HG03571 (cell line): ENCODE data around the gene CMPK1.

Experiments used
- ATAC-seq: cut with Tn5 transposase; IDR thresholded peaks from one replicate; pipeline ENCODE4 v1.9.1; 2021; ENCODE audit not compliant: unreplicated experiment

The CMPK1 gene

DNA sequence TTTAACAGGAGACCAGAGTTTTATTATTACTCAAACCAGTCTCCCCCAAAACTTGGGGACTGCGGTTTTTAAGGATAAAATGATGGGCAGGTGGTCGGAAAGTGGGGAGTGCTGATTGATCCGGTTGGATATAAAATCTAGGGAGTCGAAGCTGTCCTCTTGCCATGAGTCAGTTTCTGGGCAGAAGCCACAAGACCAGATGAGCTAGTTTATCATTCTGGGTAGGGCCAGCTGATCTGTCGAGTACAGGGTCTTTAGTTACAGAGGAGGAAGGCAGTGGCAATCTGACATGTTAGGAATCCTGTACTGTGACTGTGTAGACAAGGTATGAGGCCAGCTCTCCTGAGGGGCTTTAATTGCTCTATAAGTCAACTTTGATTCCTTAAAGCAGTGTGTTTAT, 59.6 kb downstream of the CMPK1 start:
- no peak for ATAC-seq

GRCh38 chr1:47395433-47395832, 61.8 kb downstream of the CMPK1 start:
- no peak for ATAC-seq

DNA sequence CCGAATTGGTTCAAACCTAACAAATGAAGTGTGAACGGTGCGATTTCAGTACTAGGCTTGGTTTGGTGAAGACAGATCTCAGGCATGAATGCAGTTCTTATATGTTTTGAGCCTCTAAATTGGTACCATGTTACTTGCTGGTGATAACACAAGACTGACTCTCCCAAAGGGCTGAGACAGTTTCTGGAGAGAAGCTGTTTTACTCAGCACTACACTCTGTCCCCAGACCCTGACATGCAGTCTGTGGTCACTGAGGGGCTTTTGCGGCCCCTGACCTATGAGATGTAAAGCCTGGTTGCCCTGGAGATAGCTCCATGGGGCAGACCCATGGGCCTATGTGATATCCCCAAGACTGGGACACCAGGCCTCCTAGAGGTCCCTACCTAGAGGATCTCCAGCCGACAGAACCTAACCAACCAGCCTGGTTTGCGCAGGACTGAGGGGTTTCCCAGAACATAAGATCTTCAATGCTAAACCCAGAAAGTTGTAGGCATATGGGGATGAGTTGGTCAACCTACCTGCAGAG, 63.1 kb downstream of the CMPK1 start:
- no peak for ATAC-seq

DNA sequence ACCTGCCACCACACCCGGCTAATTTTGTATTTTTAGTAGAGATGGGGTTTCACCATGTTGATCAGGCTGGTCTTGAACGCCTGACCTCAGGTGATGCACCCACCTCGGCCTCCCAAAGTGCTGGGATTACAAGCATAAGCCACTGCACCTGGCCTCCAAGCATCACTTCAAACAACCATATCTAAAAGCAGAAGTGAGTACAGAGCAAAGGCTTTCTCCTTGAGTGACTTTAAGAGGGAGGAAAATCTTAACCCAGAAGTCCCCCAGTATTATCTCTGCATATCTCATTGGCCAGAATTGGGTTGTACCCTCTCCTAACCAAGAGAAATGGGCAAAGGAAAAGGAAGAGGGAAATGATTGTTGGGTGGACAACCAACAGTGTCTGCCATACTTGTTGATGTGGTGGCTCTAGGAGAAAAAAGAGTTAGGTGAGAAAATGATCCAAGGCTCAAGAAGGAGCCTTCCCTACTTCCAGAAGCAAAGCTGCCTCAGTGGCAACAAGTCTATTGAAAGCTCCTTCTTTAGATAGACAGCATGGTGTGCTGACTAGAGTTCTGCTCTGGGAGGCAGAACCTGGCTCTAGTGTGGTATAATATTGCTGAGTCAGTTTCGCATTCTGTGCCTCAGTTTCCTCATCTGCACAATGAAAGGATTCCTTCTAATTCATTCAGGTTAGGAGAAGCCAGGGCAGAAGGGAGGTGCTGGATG, 65.7 kb downstream of the CMPK1 start:
- no peak for ATAC-seq

DNA sequence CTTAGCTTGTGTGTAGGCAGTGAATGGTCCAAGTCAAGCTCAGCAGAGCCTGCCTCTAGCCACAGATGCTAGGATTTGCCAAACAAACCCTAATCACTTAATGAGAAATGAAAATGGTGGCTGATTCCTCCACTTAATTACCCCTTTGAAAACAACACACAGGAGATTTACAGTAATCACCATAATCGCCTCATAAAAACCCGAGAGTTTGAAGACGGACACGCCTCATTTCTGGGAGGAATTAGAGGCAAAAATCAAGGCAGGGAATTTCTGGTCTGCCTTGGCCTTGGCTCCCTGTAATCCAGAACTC, 66.2 kb downstream of the CMPK1 start:
- ATAC-seq, result no peak

DNA sequence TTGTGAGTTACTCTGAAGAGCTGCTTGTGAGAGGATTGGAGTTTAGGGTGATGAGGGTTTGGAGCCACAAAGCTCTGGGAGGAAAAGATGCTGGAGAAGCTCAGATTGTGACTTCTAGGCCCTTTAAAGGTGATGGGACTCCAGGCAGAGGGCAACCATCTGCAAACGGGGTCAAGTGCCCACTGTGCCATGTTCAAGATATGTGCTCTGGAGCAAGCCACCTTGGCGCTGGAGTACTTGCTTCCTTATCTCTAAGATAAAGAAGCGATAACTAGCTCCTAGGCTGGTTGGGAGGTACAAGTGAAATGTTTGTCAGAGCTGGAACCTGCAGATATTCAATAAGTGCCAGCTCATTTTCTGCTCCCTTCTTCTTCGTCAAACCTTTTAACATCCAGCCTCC, 68.2 kb downstream of the CMPK1 start:
- ATAC-seq, result no peak

DNA sequence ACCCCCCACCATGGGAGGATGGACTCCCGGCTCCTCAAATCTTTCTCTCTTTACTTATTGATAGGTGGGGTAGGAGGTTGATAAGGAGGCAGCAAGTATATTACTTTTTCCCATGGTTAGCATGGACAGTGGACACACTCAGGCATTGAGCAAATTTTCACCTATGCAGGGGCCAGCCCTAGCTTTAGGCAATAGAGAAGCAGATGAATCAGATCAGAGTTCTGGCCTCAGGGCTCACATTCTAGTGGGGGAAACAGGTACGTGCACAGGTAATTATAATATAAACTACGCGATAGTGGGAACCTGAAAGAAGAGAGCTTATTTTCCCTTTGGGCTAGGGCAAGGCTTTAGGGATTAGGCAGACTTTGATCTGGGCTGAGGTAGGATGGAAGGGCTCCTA, 69.0 kb downstream of the CMPK1 start:
- ATAC-seq, result no peak

DNA sequence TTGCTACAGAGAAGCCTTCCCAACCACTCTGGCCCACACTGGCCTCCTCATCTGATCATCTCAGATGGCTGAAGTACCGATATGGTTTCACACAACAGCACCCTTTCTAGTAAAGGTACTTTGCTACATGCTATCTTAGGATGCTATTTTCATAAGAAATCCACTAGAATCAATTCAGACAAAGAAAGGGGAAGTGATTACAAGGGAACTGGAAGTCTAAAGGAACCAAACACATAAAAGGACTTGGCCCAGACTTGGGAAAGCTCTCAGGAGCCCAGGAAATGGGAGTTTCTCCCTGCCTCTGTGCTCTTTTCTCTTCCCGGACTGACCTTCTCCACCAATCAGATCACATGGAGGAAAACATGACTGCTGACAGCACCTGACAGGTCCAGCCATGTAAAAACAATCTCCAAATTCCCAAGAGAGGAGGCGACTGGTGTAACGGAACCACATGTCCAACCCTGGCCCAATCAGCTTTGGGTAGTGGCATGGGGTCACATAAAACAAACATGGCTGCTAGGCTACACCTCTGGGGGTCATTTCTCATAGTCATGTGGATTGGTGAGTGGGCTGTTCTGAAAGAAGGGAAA, 69.8 kb downstream of the CMPK1 start:
- ATAC-seq, result no peak

DNA sequence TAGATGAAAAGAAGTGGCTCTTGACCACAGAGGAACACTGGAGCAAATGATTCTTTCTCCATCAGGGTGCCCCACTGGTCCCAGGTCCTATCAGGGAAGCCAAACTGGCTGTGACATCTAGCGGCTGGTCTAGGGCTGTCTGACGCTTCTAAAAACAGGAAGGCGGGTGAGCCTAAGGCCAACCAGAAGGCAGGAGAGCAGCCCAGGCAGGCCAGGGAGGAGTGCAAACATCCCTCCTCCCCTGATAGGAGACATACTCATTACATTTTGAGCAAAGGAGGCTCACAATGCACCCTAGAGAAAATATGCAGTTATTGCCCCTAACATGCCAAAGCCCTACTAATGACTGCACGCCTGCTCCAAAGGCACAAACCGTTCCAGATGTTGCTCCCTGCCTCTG, 72.1 kb downstream of the CMPK1 start:
- no peak for ATAC-seq

DNA sequence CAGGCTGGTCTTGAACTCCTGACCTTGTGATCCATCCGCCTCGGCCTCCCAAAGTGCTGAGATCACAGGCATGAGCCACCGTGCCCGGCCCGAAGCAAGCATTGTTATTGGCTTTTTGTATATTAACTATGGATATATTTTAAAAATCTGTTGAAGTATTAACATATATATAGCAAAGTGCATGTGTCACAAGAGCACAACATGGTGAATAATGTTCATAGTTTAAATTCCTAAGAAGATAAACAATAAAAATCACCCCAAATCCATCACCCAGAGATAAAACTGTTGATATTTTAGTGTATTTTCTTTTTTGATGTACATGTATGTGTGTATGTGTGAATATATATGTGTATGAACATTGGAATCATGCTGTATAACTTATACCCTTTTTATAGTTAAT, 73.4 kb downstream of the CMPK1 start:
- ATAC-seq, result no peak

GRCh38 chr1:47407481-47407880, 73.9 kb downstream of the CMPK1 start:
- no peak for ATAC-seq

DNA sequence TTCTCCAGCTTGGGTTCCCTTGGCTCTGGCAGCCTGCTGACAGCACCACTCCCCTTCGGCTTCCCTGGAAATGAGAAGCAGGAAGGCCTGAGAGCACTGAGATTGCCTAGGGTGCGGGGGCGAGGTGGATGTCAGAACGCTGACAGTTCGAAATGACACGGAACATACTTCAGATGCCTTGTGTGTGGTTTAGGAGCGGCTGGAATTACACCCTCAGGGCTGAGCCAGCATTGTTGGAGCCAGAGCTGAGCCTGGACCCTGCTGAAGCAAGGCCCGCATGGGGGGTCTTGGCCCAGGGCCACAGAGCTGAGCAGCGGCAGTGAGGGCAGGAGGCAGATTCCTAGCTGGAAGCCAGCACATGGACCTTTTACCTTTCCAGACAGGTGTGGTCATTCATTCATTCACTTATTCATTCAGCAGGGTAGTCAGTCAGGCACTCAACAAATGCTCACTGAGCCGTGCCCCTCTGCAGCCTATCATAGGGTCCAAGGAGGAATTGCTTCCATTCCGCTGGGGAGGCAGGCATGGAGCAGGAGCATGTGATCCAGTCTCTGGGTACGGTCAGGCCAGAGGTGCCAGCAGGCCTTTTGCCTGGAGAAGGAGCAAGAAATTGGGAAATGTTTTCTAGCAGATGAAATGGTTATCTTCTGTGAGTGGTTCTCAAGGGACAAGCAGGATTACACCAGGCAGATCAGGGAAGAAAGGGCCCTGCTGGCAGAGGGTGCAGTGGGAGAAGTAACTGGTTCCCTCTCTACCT, 75.9 kb downstream of the CMPK1 start:
- ATAC-seq, result no peak

DNA sequence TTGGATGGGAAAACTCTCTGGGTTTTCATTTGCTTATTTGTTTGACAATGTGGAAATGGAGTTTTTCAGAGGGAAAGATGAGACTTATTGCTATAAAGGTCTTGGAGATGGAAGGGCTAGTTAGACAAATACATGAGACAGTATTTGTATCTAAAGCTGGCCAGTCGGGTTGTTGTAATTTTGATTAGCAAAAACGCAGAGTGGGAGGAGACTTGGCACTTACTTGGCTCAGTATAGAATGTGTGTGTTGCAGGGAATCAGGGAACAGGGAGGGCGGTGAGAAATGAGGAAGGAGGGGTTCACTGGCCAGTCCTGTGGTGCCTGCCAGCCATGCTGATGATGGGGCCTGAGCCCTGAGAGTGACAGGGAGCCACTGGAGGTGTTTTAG, 76.5 kb downstream of the CMPK1 start:
- no peak for ATAC-seq

DNA sequence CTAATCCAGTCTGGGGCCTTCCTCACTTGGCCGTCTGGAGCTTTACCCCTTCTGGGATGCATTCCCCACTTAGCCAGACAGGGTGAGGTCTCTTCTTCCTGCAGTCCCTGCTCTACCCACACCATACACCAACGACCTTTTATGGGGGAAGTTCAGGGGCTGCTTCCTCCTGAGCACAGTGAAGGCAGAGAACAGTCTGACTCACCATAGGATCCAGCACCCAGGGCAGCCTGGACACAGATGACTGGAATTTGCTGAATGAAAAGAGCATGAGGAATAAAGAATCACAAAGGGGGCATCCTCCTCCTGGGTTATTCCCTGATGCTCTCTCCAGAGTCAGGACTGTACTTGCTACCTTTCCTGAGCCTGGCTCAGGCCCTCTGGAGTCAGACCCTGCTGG, 77.8 kb downstream of the CMPK1 start:
- ATAC-seq, result no peak

- ATAC-seq, result no peak
Observed at GRCh38 chr1:47412437-47412836, 78.8 kb downstream of the CMPK1 start.

DNA sequence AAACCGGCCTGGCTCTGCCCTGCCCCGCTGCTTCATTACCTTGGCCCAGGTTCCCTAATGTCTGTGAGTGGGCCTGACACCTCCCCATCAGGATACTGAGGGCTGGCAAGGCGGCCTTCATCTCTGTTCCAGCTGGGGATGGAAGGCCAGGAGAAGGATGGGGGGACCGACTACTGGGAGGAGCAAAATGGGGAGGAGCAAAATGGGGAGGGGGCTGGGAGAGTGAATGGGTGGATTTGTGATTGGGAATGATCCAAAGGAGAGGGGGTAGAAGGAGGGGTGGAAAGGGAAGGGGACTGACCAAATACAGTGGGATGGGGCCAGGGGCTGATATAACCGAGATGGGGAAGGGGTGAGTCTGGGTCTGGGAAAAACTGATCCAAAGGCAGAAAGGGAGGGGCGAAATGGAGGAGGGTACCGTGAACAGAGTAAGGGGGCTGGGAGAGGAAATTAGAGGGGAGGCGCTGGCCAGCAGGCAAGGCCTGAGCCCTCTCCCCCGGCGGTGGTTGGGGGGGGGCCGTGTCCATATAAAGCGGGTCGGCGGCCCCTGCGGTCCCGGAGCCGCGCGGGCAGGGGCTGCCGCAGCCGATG, 82.2 kb downstream of the CMPK1 start, which contains the start of gene FOXE3:
TSS of gene FOXE3 (plus strand) at position 558 of the 591 bp plus-strand sequence. CDS start at position 589, 31 bp downstream.
- ATAC-seq, result no peak

DNA sequence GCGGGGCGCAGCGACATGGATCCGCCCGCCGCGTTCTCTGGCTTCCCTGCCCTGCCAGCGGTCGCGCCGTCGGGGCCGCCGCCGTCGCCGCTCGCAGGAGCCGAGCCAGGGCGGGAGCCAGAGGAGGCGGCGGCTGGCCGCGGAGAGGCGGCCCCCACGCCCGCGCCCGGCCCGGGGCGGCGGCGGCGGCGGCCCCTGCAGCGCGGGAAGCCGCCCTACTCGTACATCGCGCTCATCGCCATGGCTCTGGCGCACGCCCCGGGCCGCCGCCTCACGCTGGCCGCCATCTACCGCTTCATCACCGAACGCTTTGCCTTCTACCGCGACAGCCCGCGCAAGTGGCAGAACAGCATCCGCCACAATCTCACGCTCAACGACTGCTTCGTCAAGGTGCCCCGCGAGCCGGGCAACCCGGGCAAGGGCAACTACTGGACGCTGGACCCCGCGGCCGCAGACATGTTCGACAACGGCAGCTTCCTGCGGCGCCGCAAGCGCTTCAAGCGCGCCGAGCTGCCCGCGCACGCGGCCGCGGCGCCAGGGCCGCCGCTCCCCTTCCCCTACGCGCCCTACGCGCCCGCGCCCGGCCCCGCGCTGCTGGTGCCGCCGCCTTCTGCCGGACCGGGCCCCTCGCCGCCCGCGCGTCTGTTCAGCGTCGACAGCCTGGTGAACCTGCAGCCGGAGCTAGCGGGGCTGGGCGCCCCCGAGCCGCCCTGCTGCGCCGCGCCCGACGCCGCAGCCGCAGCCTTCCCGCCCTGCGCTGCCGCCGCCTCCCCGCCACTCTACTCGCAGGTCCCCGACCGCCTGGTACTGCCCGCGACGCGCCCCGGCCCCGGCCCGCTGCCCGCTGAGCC, 83.0 kb downstream of the CMPK1 start:
- ATAC-seq, result no peak

- no peak for ATAC-seq
Observed at GRCh38 chr1:47417170-47418044, 83.8 kb downstream of the CMPK1 start.

- no peak for ATAC-seq
Observed at GRCh38 chr1:47418122-47418521, 84.5 kb downstream of the CMPK1 start.
